Colonic mucosa (tissue), 4 donors: Measurements from ENCODE around the gene MRPL43. TPM values are rescaled to one million over a fixed set of nuclear protein-coding genes. Genes with fewer than 3 reads are reported as not detected.

ENCODE experiments used
- DNase-seq: peaks from one replicate; pipeline ENCODE4 v3.0.0-alpha.2; 2020
- H3K27ac ChIP-seq: fragments of 200-600 bp; one replicate; pipeline ENCODE4 v1.8.0; 2021
- H3K27me3 ChIP-seq: fragments of 200-600 bp; one replicate; pipeline ENCODE4 v1.8.0; 2021
- H3K36me3 ChIP-seq: fragments of 200-600 bp; one replicate; pipeline ENCODE4 v1.8.0; 2021
- H3K4me1 ChIP-seq: fragments of 200-600 bp; one replicate; pipeline ENCODE4 v1.8.0; 2021; ENCODE audit warnings: mild to moderate bottlenecking
- H3K4me3 ChIP-seq: fragments of 200-600 bp; one replicate; pipeline ENCODE4 v1.8.0; 2021
- H3K9ac ChIP-seq, 2 donors: one replicate each; pipeline ENCODE4 v1.7.0; 2013; ENCODE audit warnings: control low read depth in 2 of 2, low read depth in 2 of 2, low read length in 2 of 2
- H3K9me3 ChIP-seq: fragments of 200-600 bp; one replicate; pipeline ENCODE4 v1.8.0; 2021
- intact Hi-C: fragments of 100-400 bp; cut with DNase I; formaldehyde crosslinking; loops from one replicate; pipeline ENCODE4 v1.14.1; 2022
- total RNA-seq, 2 donors: library from RNA; stranded (reverse); fragmentation: NEBNext Ultra II Directional in 1 of 2; extraction: Animal tissue kit (Norgen Biotek cat#: 25700) in 1 of 2; gene quantifications; one replicate each; pipeline ENCODE4 v1.2.1, GENCODE V29; 2021
- TF ChIP-seq, protein P1 (sequence below): fragments of 200-600 bp; IDR thresholded peaks from one replicate; pipeline ENCODE4 v1.8.0; 2022; ENCODE audit warnings: antibody characterized with exemption, mild to moderate bottlenecking
- donor health status: healthy.
- donor health status: DM: no; HTN: no; CAD: no.
- donor health status: DM: no; HTN: no; CAD: no.

The MRPL43 gene
- total RNA-seq, 2 donors from 2014 or later = 71.5 to 105 TPM

DNA sequence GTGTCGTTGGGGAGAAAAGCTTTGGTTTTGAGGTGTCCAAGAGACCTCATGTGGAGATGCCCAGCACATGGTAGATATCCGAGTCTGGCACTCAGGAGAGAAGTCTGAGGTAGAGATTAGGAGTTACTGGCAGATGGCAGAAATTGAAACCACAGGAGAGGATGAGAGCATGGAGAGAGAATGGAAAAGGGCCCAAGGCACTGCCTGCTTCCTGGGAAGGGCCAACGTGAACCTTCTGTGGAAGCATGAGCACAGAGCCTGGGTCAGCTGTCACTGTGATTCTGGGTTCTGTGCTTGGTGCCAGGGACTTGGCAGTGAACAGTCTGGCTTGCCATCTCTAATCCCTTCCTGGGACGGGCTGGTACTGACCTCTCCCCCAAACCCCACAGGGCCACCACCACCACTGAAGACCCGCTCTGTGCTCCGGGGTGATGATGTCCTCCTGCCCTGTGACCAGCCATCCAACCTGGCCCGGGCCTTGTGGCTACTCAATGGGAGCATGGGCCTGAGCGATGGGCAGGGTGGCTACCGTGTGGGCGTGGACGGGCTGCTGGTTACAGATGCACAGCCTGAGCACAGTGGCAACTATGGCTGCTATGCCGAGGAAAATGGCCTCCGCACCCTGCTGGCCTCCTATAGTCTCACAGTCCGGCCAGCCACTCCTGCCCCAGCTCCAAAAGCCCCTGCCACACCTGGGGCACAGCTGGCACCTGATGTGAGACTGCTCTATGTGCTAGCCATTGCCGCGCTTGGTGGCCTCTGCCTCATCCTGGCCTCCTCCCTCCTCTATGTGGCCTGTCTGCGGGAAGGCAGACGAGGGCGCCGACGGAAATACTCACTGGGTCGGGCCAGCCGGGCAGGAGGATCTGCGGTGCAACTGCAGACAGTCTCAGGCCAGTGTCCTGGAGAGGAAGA, 4.1 kb downstream of the MRPL43 start:
- Histone ChIP-seq H3K4me1 (peaks cover 5% of the 10 kb centered on the region), H3K36me3 (peaks cover 18% of the 10 kb centered on the region), H3K9me3 (no peaks in the 10 kb centered on the region), H3K27ac (no peak overlapping the region), H3K9ac (no peak overlapping the region), H3K4me3 (no peak overlapping the region), H3K27me3 (no peaks in the 10 kb centered on the region)
- intact Hi-C loops = no loop called here
- TF ChIP-seq, protein P1, sequence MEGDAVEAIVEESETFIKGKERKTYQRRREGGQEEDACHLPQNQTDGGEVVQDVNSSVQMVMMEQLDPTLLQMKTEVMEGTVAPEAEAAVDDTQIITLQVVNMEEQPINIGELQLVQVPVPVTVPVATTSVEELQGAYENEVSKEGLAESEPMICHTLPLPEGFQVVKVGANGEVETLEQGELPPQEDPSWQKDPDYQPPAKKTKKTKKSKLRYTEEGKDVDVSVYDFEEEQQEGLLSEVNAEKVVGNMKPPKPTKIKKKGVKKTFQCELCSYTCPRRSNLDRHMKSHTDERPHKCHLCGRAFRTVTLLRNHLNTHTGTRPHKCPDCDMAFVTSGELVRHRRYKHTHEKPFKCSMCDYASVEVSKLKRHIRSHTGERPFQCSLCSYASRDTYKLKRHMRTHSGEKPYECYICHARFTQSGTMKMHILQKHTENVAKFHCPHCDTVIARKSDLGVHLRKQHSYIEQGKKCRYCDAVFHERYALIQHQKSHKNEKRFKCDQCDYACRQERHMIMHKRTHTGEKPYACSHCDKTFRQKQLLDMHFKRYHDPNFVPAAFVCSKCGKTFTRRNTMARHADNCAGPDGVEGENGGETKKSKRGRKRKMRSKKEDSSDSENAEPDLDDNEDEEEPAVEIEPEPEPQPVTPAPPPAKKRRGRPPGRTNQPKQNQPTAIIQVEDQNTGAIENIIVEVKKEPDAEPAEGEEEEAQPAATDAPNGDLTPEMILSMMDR = no peak
- no peak for DNase-seq

DNA sequence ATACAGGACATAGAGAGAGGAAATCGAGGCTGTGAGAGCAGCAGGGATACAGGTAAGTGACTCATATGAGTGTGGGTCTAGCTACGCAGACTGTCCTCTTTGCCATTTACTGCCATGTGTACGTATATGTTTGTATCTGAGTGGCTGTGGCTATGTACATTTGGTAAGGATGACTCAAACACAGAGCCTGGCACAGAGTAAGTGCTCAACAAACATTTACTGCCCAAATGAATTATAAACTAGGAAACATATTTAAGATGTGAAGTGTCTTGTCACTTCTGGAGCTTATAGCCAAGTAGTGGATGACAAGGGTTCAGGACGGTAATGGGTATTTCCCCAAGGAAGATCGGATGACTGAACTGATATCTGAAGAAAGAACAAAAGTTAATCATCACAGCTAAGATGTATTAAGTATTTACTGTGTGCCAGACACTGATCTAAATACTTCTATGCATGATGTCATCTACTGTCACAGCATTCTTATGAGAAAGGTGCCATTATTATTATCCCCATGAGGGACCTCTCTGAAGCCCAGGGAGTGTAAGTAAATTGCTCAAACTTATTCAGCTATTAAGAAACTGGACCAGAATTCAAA, 6.0 kb downstream of the MRPL43 start:
- Histone ChIP-seq H3K4me1 (no peaks in the 10 kb centered on the region), H3K27ac (no peak overlapping the region), H3K4me3 (no peak overlapping the region), H3K36me3 (peaks cover 18% of the 10 kb centered on the region), H3K9ac (no peak overlapping the region), H3K27me3 (no peaks in the 10 kb centered on the region), H3K9me3 (no peaks in the 10 kb centered on the region)
- intact Hi-C loops = no loop called here
- TF ChIP-seq, protein P1 = no peak
- DNase-seq = no peak

DNA sequence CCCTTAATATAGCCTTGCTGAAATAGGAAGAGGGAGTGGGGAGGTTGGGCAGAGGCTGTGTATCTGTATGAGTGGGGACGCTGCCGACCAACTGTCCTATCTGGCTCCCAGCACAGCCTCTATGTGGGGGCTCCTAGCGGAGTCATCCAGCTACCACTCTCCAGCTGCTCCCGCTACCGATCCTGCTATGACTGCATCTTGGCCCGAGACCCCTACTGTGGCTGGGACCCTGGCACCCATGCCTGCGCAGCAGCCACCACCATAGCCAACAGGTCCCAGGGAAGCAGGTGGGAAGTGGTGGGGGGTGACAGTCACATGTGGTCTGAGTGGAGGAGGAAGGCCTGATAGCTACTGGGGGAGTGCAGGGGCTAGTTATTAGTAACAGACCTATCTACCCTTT, 6.6 kb downstream of the MRPL43 start:
- no peak overlapping the region for H3K4me3 ChIP-seq
- TF ChIP-seq, protein P1 = no peak
- no peaks in the 10 kb centered on the region for H3K4me1 ChIP-seq
- no peak overlapping the region for H3K9ac ChIP-seq
- no peak overlapping the region for H3K27ac ChIP-seq
- H3K9me3 ChIP-seq = no peaks in the 10 kb centered on the region
- no peak for DNase-seq
- intact Hi-C loops = no loop called here
- no peaks in the 10 kb centered on the region for H3K27me3 ChIP-seq
- peaks cover 18% of the 10 kb centered on the region for H3K36me3 ChIP-seq

DNA sequence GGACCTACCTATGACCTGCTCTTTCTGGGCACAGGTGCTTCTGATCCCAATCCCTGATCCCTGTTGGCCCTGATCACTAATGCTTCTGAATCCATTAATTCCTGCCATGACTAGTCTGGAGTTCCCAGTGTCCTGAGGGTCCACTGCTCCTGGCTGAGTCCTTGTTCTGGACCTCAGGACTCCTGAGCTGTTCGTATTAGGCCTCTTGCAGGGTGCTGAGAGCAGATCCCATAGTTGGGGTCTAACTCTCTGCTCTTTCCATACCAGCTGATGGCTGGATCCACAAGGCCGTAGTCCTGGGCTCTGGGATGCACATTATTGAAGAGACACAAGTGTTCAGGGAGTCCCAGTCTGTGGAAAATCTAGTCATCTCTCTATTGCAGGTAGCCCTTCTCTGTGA, 7.0 kb downstream of the MRPL43 start:
- Histone ChIP-seq H3K4me1 (no peaks in the 10 kb centered on the region), H3K9ac (no peak overlapping the region), H3K36me3 (peaks cover 18% of the 10 kb centered on the region), H3K4me3 (no peak overlapping the region), H3K27me3 (no peaks in the 10 kb centered on the region), H3K27ac (no peak overlapping the region), H3K9me3 (no peaks in the 10 kb centered on the region)
- intact Hi-C loops = no loop called here
- DNase-seq = no peak
- TF ChIP-seq, protein P1 = no peak

DNA sequence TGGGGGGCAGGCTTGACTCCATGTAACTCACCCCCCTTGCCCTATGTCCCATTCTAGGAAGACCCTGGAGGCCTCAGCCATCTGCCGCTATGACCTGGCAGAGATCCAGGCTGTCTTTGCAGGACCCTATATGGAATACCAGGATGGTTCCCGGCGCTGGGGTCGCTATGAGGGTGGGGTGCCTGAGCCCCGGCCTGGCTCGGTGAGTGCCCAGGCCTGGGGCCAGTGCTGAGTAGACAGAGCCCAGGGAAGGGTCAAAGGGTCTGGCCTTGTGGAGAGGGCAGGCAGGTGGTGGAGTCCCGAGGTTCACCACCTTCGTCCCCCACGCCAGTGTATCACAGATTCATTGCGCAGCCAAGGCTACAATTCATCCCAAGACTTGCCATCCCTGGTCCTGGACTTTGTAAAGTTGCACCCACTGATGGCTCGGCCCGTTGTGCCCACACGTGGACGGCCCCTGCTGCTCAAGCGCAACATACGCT, 7.5 kb downstream of the MRPL43 start:
- intact Hi-C loops = no loop called here
- TF ChIP-seq, protein P1 = no peak
- Histone ChIP-seq H3K27ac (no peak overlapping the region), H3K4me3 (no peak overlapping the region), H3K36me3 (peaks cover 18% of the 10 kb centered on the region), H3K9me3 (no peaks in the 10 kb centered on the region), H3K4me1 (no peaks in the 10 kb centered on the region), H3K9ac (no peak overlapping the region), H3K27me3 (no peaks in the 10 kb centered on the region)
- DNase-seq = no peak
